Stimulated activated naive CD4-positive, alpha-beta T cell (primary cell): ENCODE results near the gene COQ8A.
A peak's percentile ranks its signal among the peaks of the same experiment; 100 is the strongest.

Experiments used
- DNase-seq, 6 experiments: peaks; one replicate each; lab custom pipeline; 2025; lab: John Stamatoyannopoulos, UW

COQ8A gene

DNA sequence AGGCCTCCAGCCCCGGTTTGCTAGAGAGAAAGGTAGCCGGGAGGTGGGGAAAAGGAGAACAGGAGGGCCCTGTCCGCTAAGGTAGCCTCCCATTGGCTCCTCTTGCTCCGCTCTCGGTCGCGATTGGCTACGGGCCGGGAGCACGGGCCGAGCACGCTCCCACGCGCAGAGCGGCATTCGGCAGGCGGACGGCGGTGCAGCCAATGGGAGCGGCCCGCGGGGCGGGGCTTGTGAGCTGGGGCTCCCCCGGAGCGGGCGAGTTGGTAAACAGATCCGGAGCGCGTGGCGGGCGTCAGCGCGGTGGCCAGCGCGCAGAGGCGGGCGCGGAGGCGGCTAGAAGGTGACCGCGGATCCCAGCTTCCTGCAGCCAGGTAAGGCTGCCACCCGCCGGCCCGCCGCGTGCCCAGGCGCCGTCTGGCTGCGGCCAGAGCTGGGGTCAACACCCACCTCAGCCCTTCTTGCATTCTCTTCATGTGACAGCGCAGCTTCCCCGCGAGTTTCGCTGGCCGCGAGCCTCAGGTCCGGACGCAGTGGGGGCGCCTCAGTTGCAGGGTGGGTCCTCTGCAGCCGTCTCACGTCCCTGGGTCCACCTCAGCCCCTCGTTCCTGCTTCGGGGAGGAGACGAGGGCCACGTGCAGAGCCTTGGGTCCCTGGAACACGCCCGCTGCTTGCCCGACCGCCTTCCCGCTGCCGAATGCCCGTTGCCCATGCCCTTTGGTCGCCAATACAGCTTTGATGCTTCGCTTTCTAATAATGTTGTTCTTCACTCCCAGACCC is at the start of gene COQ8A:
Gene COQ8A (plus strand): TSS at position 266 of the 777 bp plus-strand sequence. CDS start 21,092 bp downstream, outside the sequence.
- DNase-seq = peak; percentile 96 to 100 (median 98)

DNA sequence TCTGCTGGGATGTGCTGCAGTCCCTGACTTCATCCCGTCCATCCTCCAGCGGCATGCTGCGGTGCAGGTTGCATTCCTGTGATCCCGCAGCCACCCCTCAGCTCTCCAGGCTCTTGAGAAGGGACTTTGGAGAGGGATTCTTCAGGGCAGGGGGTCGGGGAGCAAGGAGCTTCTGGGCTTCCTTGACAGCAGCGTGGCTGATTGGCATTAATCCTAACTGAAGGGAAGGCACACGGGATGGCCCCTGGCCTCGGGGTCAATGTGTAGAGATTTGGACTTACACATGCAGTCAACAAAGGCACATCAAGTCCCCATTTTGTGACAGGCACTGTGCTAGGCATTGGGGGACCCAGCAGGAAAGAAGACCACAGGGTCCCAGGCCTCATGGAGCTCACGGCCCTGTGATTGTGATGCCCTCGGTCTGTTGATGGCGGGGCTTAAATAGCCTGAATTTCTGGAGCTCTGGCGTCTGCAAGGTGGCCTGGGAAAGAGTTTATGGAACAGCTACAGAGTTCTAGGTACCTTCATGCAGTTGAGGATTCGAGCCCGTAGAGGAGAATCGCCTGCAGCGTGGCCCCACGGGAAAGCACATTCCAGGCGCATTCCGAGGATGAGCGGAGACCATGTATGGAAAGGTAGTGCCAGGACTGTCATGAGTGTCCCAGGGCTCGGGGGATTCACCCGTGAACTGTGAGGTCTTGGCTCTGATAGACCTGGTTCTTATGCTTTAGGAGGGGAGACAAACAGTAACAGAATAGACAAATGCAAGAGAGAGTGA is 49.6 kb upstream of the COQ8A start:
- no peak for DNase-seq

DNA sequence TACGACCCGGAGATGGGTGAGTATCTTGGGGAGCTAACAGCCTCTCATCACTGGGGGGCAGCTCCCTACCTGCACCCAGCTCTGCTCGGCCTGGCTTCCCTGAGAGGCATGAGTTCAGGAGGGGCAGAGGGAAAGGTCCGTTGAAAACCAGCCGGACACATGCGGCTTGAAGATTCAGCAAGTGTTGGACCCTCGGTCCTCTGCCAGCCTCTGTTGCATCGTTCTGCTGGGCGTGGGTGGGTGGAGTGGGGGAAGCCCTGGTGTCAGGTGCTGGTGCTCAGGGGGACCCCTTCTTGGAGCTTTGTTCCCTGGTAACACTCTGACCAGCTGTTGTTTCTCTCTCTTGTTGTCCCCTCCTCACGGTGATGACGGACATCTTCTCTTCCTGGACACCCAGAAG is 48.7 kb upstream of the COQ8A start:
- no peak for DNase-seq

DNA sequence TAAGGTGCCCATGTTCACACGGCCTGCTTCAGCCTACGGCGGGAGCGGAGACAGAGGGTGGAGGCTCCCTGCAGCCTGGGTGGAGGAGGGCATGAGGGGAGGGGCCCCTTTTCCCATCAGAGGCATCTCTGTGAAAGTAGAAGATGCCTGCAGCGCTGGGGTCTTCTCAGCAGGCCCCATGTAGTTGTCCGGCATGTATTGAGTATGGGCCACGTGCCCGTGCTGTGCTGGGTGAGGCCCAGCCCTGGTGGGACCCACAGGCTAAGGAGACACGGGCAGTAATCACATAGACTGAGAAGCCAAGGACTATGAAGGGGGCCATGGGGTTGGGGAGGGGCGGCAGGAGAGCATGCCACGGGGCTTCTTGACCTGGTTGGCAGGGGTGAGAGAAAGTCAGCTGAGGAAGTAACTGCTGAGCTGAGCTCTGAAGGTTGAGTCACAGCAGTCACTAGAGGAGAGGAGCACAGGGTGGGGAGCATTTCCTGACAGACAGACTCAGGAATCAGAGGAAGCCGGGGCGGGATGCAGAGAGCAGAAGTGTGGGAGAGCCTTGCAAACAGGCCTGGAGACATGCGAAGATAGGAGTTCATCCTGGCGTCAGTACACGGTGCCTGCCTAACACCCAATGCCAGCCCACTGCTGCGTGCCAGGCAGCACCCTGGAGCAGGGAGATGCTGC is 48.1 kb upstream of the COQ8A start:
- no peak for DNase-seq

DNA sequence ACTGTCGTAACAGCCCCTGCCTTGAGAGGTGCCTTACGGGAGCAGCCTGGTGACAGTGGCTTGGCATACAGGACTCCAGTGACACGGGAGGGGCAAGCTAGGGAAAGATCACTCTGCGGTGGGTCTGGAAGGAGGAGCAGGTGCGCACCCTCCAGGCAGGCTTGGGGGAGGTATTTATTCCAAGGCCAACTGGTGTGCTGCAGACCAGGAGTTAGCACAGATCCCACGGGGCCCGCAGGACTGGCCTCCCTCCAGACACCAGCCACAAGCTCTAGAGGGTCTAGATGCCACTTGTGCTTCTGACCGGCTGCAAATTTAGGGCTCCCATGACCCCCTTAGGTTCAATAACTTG is 47.6 kb upstream of the COQ8A start:
- no peak for DNase-seq

DNA sequence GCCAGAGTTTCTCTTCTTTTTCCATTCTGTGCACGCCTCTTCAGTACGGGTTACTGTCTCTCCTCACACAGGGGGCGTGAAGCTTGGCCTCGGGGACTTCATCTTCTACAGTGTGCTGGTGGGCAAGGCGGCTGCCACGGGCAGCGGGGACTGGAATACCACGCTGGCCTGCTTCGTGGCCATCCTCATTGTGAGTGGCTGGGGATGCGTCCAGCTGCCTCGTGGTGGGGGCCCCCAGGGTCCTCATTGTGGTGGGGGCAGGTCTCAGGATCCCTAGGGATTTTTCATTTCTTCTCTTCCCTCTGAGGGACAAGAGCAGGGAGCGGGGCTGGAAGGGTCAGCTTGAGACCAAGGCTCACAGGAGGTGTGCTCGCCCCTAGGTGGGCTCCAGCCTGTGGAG is 46.2 kb upstream of the COQ8A start:
- no peak for DNase-seq

DNA sequence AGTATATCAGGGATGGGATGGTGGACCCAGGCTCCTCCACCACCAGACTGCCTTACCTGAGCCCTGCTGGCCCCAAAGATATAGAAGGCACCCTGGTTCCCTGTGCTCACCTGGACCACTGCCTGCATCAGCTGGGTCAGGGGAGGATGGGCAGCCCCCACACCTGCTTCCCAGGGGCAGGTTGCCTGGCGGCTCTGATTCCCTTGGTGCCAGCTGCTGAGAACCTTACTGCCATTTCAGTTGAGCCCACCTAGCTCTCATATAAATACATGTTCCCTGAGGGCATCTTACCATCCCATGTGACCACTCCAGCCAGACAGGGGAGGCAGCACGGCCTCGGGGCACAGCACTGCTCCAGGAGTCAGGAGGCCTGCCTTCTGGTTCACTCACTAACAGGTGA is 45.3 kb upstream of the COQ8A start:
- DNase-seq = no peak

DNA sequence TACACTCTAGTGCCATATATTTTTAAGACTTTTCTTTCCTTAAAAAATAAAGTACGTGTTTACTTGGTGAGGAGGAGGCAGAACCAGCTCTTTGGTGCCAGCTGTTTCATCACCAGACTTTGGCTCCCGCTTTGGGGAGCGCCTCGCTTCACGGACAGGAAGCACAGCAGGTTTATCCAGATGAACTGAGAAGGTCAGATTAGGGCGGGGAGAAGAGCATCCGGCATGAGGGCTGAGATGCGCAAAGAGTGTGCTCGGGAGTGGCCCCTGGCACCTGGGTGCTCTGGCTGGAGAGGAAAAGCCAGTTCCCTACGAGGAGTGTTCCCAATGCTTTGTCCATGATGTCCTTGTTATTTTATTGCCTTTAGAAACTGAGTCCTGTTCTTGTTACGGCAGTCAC is 44.5 kb upstream of the COQ8A start:
- DNase-seq = no peak

DNA sequence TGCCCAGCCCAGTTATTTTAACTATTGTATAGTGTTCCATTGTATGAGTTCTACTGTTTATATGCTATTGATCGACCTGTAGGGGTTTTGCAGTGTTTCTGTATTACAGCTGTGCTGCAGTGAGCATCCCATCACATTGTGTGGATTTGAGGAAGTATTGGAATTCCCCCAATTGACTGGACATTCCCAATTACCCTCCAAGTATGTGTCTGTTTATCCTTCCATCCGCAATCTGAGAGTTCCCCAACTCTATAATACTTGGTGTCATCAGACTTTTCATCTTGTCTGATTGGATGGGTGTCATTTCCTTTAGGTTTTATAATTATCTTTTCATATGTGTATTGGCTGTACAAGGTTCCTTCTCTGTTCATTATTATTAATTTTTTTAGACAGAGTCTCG is 41.8 kb upstream of the COQ8A start:
- no peak for DNase-seq

DNA sequence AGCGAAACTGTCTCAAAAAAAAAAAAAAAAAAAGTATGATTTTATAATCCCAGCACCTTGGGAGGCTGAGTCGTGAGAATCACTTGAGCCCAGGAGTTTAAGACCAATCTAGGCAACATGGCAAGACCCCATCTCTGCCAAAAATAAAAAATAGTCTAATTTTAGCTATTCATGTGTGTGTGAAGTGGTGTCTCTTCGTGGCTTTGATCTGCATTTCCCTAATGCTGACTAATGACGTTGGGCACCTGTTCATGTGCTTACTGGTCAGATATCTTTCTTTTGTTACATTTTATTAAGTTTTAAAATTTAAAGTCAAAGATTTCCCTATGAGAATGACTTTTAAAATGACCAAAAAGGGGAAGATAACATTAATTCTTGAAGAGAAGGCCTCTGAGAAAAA is 38.7 kb upstream of the COQ8A start:
- no peak for DNase-seq

DNA sequence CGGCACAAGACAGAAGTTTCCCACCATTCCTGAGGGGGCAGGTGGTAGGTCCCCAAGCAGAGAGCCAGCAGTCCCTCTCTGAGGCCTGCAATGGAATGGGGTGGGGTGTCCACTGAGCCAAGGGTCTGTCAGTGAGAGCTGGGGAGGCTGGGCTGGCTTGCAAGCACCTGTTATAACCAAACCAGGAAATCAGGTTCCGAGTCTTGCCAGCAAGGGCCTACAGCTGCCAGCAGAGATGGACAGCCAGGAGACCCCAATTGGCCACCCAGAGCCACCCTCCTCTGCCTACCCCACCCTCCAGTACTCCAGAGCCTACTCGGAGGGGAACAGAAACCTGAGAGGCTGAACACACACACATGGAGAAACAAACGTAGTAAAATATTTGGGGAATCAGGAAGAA is 37.5 kb upstream of the COQ8A start:
- DNase-seq = no peak

DNA sequence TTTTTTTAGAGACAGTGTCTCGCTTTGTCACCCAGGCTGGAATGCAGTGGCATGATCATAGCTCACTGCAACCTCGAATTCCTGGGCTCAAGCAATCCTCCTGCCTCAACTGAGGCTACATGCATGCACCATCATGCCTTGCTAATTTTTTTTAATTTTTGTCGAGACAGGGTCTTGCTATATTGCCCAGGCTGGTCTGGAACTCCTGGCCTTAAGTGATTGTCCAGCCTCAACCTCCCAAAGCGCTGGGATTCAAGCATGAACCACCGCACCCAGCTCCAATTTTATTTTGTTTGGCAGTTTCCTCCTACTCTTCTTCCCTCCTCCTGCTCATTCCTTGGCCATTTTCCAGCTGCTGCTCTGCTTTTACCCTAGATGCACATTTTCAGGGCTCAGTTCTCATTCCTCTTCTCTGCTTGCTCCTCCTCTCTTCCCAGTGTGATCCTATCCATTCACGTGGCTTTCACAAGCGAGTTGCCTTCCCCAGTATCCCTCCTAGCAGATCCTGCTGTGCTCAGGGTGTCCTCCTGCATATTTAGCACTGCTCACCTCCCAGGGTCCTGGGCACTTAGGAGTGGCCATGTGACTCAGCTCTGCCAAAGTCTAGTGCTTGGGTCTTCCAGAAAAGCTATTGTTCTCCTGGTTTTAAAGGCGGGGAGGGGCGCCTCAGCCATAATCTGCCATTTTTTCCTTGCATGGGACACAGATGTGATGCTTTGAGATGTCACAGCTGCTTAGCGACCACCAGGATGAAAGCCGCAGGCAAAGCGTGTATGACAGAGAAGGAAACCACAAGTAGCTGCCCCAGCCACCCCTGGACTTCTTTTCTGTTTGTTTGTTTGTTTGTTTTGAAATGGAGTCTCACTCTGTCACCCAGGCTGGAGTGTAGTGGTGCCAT is 36.0 kb upstream of the COQ8A start:
- DNase-seq = no peak

DNA sequence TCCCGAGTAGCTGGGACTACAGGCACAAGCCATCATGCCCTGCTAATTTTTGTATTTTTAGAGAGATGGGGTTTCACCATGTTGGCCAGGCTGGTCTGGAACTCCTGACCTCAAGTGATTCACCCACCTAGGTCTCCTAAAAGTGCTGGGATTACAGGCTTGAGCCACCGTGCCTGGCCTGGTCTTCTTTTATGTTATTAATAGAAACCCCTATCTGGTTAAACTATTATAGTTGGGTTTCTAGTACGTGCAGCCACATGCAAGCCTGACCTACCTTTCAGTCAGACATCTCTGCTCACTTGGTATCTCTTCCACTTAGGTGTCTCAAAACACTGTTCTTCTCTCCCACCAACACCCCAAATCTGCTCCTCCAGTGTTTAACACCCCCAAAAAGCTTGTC is 35.3 kb upstream of the COQ8A start:
- DNase-seq = no peak

DNA sequence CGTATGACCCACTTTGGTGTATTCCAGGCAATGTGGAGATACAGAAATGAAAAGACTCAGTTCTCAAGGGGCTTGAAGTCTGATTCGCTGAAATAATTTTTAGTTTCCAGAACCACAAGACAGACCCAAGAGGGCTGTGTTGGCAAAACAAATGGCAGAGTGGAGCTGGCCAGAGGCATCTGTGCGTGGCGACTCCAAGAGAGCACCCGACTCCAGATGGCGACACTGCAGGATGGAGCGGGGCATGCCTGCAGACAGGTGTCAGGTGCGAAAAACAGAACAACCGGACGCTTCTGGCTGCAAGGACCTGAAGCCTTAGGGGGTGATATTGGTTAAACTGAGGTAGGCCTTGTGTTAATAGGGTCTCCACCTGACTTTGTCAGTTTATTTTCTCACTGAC is 31.7 kb upstream of the COQ8A start:
- DNase-seq = no peak

DNA sequence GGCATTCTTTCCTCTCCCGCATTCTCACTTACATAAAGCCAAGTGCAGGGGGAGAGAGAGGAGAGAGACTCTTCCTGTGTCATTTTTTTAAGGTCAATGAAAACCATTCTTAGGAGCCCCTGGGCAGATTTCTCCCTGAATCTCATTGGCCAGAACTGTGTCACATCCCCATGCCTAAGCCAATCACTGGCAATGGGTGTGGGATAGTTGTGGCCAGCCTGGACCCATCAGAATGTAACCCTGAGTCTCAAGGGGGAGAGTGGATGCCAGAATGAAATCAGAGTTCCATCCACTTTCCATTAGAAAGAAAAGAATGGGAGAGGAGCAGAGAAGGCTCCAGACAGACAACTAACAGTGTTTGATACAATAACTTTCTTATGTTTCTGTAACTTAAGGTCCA is 31.2 kb upstream of the COQ8A start:
- DNase-seq = no peak

DNA sequence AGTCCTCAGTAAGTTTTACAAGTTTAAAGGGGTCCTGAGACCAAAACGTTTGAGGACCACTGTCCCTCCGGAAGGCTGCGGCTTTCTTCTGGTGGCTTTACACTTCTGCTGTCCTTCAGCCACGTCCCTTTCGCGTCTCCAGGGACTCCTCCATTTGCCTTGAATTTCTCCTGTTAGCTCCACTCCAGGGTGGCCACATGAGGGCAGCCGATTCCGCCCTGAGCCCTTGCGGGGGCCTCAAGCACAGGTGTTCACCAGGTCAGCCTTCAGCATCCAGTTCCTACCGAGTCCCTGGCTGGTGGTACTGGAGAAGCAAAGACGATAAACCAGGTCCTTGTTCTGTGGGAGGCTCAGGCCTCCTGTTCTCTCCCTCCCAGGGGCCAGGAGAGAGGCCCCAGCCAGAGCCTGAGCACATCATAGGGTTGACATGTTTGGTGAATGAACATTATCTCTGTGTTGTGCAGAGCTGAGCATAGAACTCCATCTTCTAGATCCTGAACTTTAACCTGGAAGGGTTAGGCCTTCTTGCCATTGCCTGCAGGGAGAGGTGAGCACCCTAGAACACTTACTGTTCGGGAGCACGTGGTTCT is 27.4 kb upstream of the COQ8A start:
- peak in 5 of 6 experiments; percentile 4 to 37 (median 20) for DNase-seq

DNA sequence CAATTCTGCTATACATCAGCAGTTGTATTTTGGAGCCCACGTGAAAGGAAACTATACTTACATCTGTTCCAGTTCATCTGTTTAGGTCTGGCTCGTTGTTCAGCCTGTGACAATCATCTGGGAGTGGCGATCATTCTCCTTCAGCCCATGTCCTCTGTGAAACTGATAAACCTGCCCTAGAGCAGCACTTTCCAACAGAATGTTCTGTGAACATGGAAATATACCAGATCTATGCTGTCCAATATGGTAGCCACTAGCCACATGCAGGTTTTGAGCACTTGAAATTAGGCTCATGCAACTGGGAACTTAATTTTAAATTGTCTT is 24.5 kb upstream of the COQ8A start:
- no peak for DNase-seq

DNA sequence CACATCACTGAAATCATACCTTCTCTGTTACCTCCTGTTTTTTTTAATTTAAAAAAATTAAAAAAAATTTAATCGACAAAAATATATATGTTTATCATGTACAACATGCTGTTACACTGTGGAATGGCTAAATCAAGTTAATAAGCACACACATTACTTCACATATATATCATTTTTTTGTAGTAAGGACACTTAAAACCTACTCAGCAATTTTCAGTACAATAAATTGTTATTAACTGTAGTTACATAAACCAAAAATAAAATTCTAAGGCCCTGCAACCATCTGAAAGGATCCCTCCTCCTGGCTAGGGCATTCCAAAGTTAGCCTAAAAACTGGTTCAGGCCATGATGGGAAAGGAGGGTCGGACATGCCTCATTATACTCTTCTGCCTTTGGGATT is 23.6 kb upstream of the COQ8A start:
- no peak for DNase-seq

DNA sequence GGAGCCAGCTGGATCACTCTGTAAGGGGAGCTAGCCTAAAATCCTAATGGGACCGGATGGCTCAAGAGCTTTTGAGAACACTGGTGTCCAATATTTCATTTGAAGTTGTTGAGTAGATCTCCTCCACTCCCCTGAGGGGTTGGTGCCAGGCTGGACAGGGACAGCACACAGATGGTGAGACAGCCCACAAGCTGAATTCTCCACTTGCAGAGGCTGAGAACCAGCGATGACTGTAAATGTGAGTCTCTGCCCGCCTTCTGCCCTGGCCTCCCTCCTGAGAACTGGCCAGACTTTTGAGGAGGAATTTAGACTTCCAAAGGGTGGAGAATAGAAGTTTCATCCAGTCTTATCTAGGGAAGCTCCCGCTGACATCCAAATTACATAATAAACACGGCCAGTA is 20.5 kb upstream of the COQ8A start:
- DNase-seq = no peak

DNA sequence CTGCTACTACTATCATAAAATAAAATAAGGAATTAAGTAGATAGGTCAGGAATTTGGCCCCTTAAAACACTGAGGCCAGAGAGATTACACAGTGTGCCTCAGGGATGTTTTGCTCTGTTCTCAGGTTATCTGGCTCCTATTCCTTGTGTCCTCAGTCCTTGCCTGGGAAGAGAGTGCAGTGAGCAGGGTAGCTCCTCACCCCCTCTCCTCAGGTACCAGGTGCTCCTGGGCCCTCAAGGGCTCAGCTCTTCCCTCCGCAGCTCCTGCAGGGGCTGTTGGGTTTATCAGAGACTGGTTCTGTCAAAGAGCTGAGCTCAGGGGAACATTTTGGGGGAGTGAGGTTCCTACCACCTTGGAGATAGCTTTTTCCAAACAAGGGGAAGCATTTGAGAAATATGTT is 20.1 kb upstream of the COQ8A start:
- no peak for DNase-seq

DNA sequence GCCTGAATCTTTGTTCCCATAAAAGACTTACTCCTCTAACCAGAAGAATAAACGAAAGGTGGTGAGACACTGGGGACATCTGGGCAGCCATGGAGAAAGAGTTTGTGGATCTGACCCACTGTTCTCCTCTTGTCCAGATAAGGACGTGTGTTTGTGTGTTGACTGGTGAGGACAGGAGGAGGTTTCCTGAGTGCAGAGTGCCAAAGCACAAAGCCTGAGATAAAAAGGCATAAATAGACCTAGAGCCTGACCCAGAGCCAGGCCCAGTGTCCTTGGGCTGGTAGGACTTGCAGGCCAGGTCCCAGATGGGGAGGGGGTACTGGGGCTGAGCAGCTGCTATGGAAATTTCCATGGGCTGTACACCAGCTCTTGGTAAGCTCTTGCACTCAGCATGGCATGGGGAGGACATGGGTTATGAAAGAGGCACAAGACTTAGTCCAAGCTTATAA is 19.6 kb upstream of the COQ8A start:
- no peak for DNase-seq

DNA sequence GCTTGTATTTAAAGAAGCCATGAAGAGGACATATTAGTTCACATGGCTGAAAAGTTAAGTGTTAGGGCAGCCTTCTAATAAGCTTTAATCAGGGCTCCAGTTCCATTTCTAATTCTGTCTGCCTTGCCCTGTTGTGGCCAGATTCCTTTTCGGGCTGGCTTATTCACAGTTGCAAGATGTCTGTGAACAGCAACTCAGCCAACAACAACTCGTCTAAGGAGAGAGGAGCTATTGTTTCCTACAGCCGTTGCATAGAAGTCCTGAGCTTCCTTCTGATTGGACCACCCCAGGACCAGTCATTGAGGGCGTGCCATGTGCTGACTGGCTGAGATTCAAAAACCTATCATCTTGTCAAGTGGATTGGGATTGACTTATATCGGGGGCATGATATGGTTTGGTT is 18.6 kb upstream of the COQ8A start:
- DNase-seq = no peak
